Hepatocyte (in vitro differentiated cells): ENCODE results near the gene PPP2R2C. TPM values are rescaled to one million over a fixed set of nuclear protein-coding genes. Genes with fewer than 3 reads are reported as not detected.

Experiments
- DNase-seq: peaks from one replicate; pipeline ENCODE4 v3.0.0-alpha.2; 2016; ENCODE audit warnings: low spot score
- H2AFZ ChIP-seq: fragments of 200-600 bp; sonication (generic); 2 replicates; pipeline ENCODE4 v1.6.0; 2016; ENCODE audit warnings: antibody characterized with exemption, mild to moderate bottlenecking
- H3K27ac ChIP-seq: fragments of 200-600 bp; sonication (generic); 2 replicates; pipeline ENCODE4 v1.5.1; 2016; ENCODE audit warnings: mild to moderate bottlenecking
- H3K27me3 ChIP-seq: fragments of 200-600 bp; sonication (generic); 2 replicates; pipeline ENCODE4 v1.6.1; 2016
- H3K36me3 ChIP-seq: fragments of 200-600 bp; sonication (generic); replicated peaks from 2 replicates; pipeline ENCODE4 v1.5.1; 2016; ENCODE audit warnings: low read depth; ENCODE audit not compliant: insufficient read depth
- H3K4me1 ChIP-seq: fragments of 200-600 bp; sonication (generic); 2 replicates; pipeline ENCODE4 v1.5.1; 2016; ENCODE audit warnings: mild to moderate bottlenecking, moderate library complexity; ENCODE audit not compliant: insufficient read depth
- H3K4me2 ChIP-seq: fragments of 200-600 bp; sonication (generic); 2 replicates; pipeline ENCODE4 v1.6.0; 2016
- H3K4me3 ChIP-seq: fragments of 200-600 bp; sonication (generic); 2 replicates; pipeline ENCODE4 v1.5.1; 2016; ENCODE audit warnings: mild to moderate bottlenecking
- H3K79me2 ChIP-seq: fragments of 200-600 bp; sonication (generic); 2 replicates; pipeline ENCODE4 v1.6.0; 2017; ENCODE audit warnings: mild to moderate bottlenecking
- H3K9me2 ChIP-seq: fragments of 200-600 bp; sonication (generic); replicated peaks from 2 replicates; pipeline ENCODE4 v1.6.0; 2017; ENCODE audit warnings: mild to moderate bottlenecking; ENCODE audit not compliant: insufficient read depth
- H3K9me3 ChIP-seq: fragments of 200-600 bp; sonication (generic); 2 replicates; pipeline ENCODE4 v1.5.1; 2016; ENCODE audit warnings: low read depth, mild to moderate bottlenecking
- H4K20me1 ChIP-seq: fragments of 200-600 bp; sonication (generic); 2 replicates; pipeline ENCODE4 v1.6.0; 2016; ENCODE audit warnings: mild to moderate bottlenecking; ENCODE audit not compliant: insufficient read depth, poor library complexity, severe bottlenecking
- EZH2 ChIP-seq: fragments of 200-600 bp; sonication (generic); IDR thresholded peaks from 2 replicates; pipeline ENCODE4 v1.6.1; 2016; ENCODE audit warnings: antibody characterized with exemption, mild to moderate bottlenecking, borderline replicate concordance
- EZH2phosphoT487 ChIP-seq: fragments of 200-600 bp; sonication (generic); IDR thresholded peaks from one replicate; pipeline ENCODE4 v1.6.1; 2018; ENCODE audit warnings: antibody characterized with exemption, mild to moderate bottlenecking, low read depth, moderate library complexity; ENCODE audit not compliant: unreplicated experiment, severe bottlenecking
- WGBS: methylation state at CpG from one replicate; pipeline ENCODE4 v1.1.6; 2016; ENCODE audit warnings: low lambda C conversion rate; ENCODE audit errors: missing lambda C conversion rate; 5-methylcytosine and 5-hydroxymethylcytosine counted together
- polyA plus RNA-seq: library from polyadenylated mRNA; unstranded; fragments of >200 nt; fragmentation: Nextera tagmentation; extraction: Ambion mirVana; gene quantifications from 2 replicates; pipeline ENCODE4 v1.2.1, GENCODE V29; 2016
- total RNA-seq: library from RNA; depleted of rRNA; stranded (reverse); fragments of >200 nt; gene quantifications from 2 replicates; pipeline ENCODE4 v1.2.3, GENCODE V29; 2014
- TF ChIP-seq, protein P1 (sequence below): fragments of 200-600 bp; sonication (generic); IDR thresholded peaks from 2 replicates; pipeline ENCODE4 v1.5.1; 2016; ENCODE audit warnings: antibody characterized with exemption, mild to moderate bottlenecking; ENCODE audit not compliant: poor library complexity

The PPP2R2C gene
- total and polyA plus RNA-seq, 2 experiments from 2014 or later: 0.35 to 0.67 TPM

DNA sequence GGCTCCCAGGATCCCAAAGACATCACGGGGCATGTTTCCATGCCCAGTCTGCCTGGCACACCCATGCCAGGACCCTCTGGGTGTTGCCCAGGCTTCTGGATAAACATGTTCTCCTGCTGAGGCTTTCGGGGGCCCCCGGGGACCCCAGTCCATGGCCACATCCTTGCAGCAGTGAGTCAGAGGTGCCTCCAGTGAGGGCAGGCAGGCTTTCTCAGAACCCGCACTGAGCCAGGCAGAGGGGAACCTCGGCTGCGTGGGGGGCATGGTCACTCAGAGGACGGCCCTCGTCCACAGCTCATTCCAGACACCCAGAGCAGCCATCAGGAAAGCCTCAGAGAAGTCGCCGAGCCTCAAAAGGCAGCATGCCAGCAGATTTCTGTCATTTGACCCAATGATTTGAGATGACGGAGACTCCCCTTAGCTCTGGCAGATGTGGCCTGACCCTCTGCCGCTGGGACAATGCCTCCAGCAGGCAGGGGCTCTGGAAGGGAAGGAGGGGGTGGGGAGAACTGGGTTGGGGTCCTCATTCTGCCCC, 54.8 kb downstream of the PPP2R2C start:
- H2AFZ ChIP-seq: no peak overlapping the region
- H4K20me1 ChIP-seq: no peaks in the 10 kb centered on the region
- H3K36me3 ChIP-seq: no peaks in the 10 kb centered on the region
- TF ChIP-seq EZH2 (no peak), EZH2phosphoT487 (no peak)
- TF ChIP-seq, protein P1, sequence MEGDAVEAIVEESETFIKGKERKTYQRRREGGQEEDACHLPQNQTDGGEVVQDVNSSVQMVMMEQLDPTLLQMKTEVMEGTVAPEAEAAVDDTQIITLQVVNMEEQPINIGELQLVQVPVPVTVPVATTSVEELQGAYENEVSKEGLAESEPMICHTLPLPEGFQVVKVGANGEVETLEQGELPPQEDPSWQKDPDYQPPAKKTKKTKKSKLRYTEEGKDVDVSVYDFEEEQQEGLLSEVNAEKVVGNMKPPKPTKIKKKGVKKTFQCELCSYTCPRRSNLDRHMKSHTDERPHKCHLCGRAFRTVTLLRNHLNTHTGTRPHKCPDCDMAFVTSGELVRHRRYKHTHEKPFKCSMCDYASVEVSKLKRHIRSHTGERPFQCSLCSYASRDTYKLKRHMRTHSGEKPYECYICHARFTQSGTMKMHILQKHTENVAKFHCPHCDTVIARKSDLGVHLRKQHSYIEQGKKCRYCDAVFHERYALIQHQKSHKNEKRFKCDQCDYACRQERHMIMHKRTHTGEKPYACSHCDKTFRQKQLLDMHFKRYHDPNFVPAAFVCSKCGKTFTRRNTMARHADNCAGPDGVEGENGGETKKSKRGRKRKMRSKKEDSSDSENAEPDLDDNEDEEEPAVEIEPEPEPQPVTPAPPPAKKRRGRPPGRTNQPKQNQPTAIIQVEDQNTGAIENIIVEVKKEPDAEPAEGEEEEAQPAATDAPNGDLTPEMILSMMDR: no peak
- no peaks in the 10 kb centered on the region for H3K9me3 ChIP-seq
- no peaks in the 10 kb centered on the region for H3K27me3 ChIP-seq
- no peaks in the 10 kb centered on the region for H3K79me2 ChIP-seq
- no peak for DNase-seq
- no peaks in the 10 kb centered on the region for H3K9me2 ChIP-seq
- WGBS: 86% methylated on average over 12 of the region's 12 CpGs
- H3K4me1 ChIP-seq: no peaks in the 10 kb centered on the region
- no peak overlapping the region for H3K27ac ChIP-seq
- no peak overlapping the region for H3K4me3 ChIP-seq
- H3K4me2 ChIP-seq: no peak overlapping the region

DNA sequence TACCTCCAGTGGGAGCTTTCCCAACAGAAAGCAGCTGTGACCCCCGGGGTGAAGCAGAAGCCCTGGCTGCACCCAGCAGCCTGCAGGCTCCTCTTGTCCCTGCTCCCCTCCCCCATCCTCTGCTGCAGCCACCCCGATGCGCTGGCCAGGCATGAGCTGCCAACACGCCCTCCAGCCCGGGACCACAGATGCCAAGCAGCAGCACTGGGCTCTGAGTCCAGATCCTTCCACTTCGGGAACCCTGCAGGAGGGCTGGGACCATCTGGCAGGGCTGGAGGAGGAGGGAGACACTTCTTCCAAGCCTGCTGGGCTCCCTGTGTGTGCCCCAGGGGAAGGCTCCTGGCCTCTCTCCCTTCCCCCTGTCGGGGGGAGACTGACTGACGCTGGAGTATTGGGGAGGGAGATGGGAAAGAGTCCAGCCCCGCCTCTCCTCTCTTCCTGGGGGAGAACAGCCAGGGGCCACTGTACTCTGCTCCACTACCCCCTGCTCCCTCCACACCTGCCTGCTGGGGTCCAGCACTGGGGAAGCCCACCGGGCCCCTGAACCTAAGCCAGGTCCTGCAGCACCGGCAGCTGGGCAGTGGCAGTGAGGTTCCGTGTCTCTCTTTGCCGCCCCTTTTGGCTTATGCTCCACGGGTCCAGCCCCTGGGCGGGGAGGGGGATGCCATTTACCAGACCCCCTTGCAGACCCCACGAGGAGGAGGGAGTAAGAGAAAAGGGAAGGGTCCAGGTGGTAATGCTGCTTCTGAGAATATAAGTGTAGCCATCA, 55.7 kb downstream of the PPP2R2C start:
- TF ChIP-seq EZH2phosphoT487 (no peak), EZH2 (no peak)
- TF ChIP-seq, protein P1: no peak
- Histone ChIP-seq H3K9me2 (no peaks in the 10 kb centered on the region), H3K4me2 (no peak overlapping the region), H3K4me3 (no peak overlapping the region), H2AFZ (no peak overlapping the region), H3K4me1 (no peaks in the 10 kb centered on the region), H3K9me3 (no peaks in the 10 kb centered on the region), H3K27ac (no peak overlapping the region), H4K20me1 (no peaks in the 10 kb centered on the region), H3K36me3 (no peaks in the 10 kb centered on the region), H3K27me3 (no peaks in the 10 kb centered on the region), H3K79me2 (no peaks in the 10 kb centered on the region)
- no peak for DNase-seq
- WGBS: 53% methylated on average over 14 of the region's 16 CpGs

DNA sequence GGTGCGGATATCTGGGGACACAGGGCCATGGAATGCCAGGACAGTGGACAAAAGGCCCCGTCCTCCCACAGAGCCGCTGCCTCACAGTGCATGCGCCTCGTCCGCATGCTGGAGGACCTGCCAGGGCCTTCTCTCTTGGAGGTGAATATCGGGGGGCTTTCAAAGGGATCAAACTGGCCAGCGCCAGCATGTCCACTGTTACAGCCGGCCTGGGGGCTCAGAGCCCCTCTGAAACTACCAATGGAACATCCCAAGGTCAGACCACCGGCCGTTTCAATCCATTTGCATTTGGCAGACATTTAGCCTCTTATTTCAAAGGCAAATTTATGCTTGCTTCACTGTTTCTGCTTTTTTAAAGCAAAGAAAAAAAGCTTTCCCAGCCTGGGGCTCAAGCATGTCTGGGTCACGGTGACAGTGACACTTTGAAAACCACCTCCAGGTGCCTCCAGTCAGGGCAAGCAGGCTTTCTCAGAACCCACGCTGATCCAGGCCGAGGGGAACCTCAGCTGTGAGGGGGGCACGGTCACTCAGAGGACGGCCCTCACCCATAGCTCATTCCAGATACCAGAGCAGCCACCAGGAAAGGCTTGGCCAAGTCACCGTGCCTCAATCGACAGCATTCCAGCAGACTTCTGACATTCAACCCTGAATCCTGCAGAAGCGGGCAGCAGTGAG, 57.2 kb downstream of the PPP2R2C start:
- H3K4me2 ChIP-seq: no peak overlapping the region
- no peaks in the 10 kb centered on the region for H3K79me2 ChIP-seq

More for the DNA sequence above, 57.2 kb downstream of the PPP2R2C start:
- Histone ChIP-seq H3K9me3 (no peaks in the 10 kb centered on the region), H4K20me1 (no peaks in the 10 kb centered on the region), H3K9me2 (no peaks in the 10 kb centered on the region), H3K27ac (no peak overlapping the region), H3K4me1 (no peaks in the 10 kb centered on the region), H3K36me3 (no peaks in the 10 kb centered on the region), H3K4me3 (no peak overlapping the region), H2AFZ (no peak overlapping the region), H3K27me3 (no peaks in the 10 kb centered on the region)
- WGBS: 79% methylated on average over 19 of the region's 19 CpGs
- DNase-seq: no peak
- TF ChIP-seq, protein P1: no peak
- TF ChIP-seq EZH2phosphoT487 (no peak), EZH2 (no peak)
